HL-60 (cell line): ENCODE measurements around the gene PLTP.

Experiments used
- DNase-seq, 2 experiments: peaks; one replicate each; pipeline ENCODE4 v3.0.0-alpha.2; 2010 to 2020; ENCODE audit warnings: low read depth in 1 of 2, low spot score in 1 of 2
- H3K27ac ChIP-seq: fragments of 250-450 bp; sonication (Bioruptor Pico); replicated peaks from 2 replicates; pipeline ENCODE4 v1.5.1; 2020; ENCODE audit warnings: mild to moderate bottlenecking, moderate library complexity
- H3K27me3 ChIP-seq: fragments of 250-450 bp; sonication (Bioruptor Pico); 2 replicates; pipeline ENCODE4 v1.5.1; 2021; ENCODE audit warnings: mild to moderate bottlenecking, moderate library complexity; ENCODE audit not compliant: insufficient read depth, poor library complexity, severe bottlenecking
- H3K4me3 ChIP-seq: replicated peaks from 2 replicates; pipeline ENCODE4 v1.5.1; 2011; ENCODE audit warnings: mild to moderate bottlenecking, control low read depth, low read length; ENCODE audit not compliant: insufficient read depth
- GABPA ChIP-seq: IDR thresholded peaks from 2 replicates; pipeline ENCODE4 v1.6.1; 2012; ENCODE audit warnings: low read depth
- POLR2AphosphoS5 ChIP-seq: IDR thresholded peaks from 2 replicates; pipeline ENCODE4 v1.6.1; 2012; ENCODE audit warnings: low read depth
- SPI1 ChIP-seq: IDR thresholded peaks from 2 replicates; pipeline ENCODE4 v1.6.1; 2012; ENCODE audit warnings: low read depth, mild to moderate bottlenecking, borderline replicate concordance
- TF ChIP-seq, protein P1 (sequence below): IDR thresholded peaks from one replicate; pipeline ENCODE4 v1.5.1; 2011; ENCODE audit warnings: low read length, control low read depth, inconsistent platforms; ENCODE audit not compliant: insufficient read depth
- TF ChIP-seq, protein P2 (sequence below): IDR thresholded peaks from 2 replicates; pipeline ENCODE4 v1.6.1; 2012; ENCODE audit warnings: low read depth; ENCODE audit not compliant: insufficient replicate concordance

PLTP gene

DNA sequence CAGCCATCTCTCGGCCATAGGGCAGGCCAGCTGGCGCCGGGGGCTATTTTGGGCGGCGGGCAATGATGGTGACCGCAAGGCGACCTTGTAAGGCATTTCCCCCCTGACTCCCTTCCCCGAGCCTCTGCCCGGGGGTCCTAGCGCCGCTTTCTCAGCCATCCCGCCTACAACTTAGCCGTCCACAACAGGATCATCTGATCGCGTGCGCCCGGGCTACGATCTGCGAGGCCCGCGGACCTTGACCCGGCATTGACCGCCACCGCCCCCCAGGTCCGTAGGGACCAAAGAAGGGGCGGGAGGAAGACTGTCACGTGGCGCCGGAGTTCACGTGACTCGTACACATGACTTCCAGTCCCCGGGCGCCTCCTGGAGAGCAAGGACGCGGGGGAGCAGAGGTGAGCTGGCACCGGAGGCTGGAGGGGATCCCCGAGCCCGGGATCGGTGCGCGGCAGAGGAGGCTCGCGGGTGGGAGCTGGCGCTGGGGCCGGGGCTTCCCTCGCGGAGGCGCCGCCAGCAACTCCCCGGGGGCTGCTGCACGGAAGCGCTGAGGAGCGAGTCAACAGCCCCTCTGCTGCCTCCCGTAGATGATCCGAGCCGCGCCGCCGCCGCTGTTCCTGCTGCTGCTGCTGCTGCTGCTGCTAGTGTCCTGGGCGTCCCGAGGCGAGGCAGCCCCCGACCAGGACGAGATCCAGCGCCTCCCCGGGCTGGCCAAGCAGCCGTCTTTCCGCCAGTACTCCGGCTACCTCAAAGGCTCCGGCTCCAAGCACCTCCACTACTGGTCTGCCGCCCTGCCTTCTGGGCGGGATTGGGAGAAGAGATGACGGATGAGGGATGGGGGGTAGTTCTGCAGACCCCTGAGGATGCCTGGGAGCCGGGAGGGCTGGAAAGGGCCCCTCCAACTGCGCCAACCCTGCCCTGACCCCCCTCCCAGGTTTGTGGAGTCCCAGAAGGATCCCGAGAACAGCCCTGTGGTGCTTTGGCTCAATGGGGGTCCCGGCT is 20.7 kb downstream of the PLTP start, which contains the start of the genes CTSA and NEURL2:
Gene CTSA (plus strand): TSS at position 351 of the 999 bp plus-strand sequence. CDS start 234 bp downstream, at position 585.
Gene NEURL2 (minus strand): TSS at position 224 of the 999 bp plus-strand sequence. CDS start 217 bp downstream, at position 7.
- Histone ChIP-seq H3K4me3 (peak within 1 kb of the TSS; percentile 75), H3K27ac (peak within 1 kb of the TSS; percentile 67), H3K27me3 (no peaks in the 10 kb centered on the region)
- peak; percentile 88 to 95 for DNase-seq
- TF ChIP-seq POLR2AphosphoS5 (peak; percentile 52), SPI1 (no peak)

DNA sequence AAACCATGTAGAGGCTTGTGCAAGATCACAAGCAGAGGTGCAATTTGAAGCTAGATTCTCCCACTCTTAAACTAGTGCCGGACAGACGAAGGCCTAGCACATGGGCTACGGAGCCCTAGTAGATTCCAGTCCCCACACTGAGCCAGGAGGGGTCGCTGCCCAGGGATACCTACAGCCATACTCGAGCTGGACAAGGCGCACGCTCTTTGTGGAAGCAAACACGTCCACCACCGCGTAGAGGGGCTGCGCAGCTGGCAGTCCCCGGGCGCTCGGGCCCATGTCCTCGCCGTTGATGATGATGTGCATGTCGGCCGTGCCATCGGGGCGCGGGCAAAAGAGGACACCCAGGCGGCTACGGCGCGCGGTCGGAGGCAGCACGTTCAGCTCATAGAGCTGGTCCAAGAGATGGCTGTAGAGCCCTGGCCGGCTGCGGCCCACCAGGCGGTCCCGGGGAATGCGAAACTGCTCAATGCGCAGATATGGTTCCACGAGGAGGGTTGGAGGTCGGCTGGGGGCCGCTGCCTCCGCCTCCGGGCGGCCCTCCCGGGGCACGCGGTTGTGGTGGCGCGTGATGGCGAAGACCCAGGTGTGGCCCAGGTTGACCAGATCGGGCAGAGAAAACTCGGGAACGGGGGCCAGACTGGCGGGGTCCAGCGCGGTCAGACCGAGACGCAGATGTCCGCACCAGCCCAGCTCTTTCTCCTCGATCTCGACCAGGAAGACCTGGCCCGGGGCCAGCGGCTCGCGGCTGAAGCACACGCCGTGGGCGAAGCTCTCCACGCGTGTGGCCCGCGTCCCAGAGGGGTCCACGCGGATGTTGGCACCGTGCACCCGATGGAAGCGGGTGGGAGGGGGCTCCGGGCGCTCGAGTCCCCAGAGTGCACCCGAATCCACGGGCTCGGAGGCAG is 21.6 kb downstream of the PLTP start:
- TF ChIP-seq, protein P1, sequence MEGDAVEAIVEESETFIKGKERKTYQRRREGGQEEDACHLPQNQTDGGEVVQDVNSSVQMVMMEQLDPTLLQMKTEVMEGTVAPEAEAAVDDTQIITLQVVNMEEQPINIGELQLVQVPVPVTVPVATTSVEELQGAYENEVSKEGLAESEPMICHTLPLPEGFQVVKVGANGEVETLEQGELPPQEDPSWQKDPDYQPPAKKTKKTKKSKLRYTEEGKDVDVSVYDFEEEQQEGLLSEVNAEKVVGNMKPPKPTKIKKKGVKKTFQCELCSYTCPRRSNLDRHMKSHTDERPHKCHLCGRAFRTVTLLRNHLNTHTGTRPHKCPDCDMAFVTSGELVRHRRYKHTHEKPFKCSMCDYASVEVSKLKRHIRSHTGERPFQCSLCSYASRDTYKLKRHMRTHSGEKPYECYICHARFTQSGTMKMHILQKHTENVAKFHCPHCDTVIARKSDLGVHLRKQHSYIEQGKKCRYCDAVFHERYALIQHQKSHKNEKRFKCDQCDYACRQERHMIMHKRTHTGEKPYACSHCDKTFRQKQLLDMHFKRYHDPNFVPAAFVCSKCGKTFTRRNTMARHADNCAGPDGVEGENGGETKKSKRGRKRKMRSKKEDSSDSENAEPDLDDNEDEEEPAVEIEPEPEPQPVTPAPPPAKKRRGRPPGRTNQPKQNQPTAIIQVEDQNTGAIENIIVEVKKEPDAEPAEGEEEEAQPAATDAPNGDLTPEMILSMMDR, result no peak
- TF ChIP-seq POLR2AphosphoS5 (no peak), GABPA (no peak), SPI1 (no peak)
- TF ChIP-seq, protein P2, sequence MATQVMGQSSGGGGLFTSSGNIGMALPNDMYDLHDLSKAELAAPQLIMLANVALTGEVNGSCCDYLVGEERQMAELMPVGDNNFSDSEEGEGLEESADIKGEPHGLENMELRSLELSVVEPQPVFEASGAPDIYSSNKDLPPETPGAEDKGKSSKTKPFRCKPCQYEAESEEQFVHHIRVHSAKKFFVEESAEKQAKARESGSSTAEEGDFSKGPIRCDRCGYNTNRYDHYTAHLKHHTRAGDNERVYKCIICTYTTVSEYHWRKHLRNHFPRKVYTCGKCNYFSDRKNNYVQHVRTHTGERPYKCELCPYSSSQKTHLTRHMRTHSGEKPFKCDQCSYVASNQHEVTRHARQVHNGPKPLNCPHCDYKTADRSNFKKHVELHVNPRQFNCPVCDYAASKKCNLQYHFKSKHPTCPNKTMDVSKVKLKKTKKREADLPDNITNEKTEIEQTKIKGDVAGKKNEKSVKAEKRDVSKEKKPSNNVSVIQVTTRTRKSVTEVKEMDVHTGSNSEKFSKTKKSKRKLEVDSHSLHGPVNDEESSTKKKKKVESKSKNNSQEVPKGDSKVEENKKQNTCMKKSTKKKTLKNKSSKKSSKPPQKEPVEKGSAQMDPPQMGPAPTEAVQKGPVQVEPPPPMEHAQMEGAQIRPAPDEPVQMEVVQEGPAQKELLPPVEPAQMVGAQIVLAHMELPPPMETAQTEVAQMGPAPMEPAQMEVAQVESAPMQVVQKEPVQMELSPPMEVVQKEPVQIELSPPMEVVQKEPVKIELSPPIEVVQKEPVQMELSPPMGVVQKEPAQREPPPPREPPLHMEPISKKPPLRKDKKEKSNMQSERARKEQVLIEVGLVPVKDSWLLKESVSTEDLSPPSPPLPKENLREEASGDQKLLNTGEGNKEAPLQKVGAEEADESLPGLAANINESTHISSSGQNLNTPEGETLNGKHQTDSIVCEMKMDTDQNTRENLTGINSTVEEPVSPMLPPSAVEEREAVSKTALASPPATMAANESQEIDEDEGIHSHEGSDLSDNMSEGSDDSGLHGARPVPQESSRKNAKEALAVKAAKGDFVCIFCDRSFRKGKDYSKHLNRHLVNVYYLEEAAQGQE, result no peak
- H3K27ac ChIP-seq, result peak overlapping the region; percentile 67
- H3K4me3 ChIP-seq, result peak overlapping the region; percentile 75
- H3K27me3 ChIP-seq, result no peaks in the 10 kb centered on the region
- peak in 1 of 2 experiments; percentile 22 for DNase-seq

DNA sequence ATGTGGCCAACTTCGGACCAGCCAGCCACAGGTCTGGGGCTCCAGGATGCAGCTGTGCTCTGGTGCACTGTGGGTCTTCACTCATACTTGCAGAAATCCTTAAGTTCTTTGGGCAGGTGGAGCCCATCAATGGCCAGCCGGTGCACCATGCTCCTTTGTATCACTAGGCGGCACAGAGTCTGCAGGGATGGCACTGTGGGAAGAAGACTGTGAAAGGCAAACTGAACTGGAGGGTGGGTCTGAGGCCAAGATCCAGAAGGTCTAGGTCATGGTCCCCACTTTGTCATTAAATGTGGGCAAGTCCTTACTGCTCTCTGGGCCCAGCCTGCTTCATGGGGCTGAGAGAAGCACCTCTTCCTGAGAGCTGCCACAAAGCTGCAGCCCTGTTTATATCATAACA is 23.3 kb downstream of the PLTP start:
- no peak for DNase-seq
- H3K27ac ChIP-seq, result no peak overlapping the region
- no peak for TF ChIP-seq GABPA
- TF ChIP-seq SPI1, result no peak
- TF ChIP-seq POLR2AphosphoS5, result no peak
- TF ChIP-seq, protein P1, result no peak
- TF ChIP-seq, protein P2, result no peak
- no peak overlapping the region for H3K4me3 ChIP-seq
- no peaks in the 10 kb centered on the region for H3K27me3 ChIP-seq
